Measurements from ENCODE around the gene ARMC5.

- TF ChIP-seq CTCF (IDR thresholded peaks at IDR 0.05), result no peak
- no peak for TF ChIP-seq POLR2A (IDR thresholded peaks at IDR 0.05)
- TF ChIP-seq POLR2AphosphoS5 (IDR thresholded peaks at IDR 0.05), result no peak
Observed at GRCh38 chr16:31508706-31509195, 49.5 kb downstream of the ARMC5 start.
